AML-193 (cell line): Measurements from ENCODE around the gene TOR4A.

Experiments
- DNase-seq, 2 experiments: peaks; one replicate each; lab custom pipeline; 2025; lab: John Stamatoyannopoulos, UW

Gene TOR4A

GRCh38 chr9:137295238-137295811 is 17.8 kb downstream of the TOR4A start:
- no peak for DNase-seq

GRCh38 chr9:137295849-137296669 is 18.5 kb downstream of the TOR4A start:
- DNase-seq: no peak

- DNase-seq: no peak
Observed at GRCh38 chr9:137296670-137297664, 19.4 kb downstream of the TOR4A start.

GRCh38 chr9:137297966-137298365 is 20.4 kb downstream of the TOR4A start:
- DNase-seq: no peak

- DNase-seq: no peak
Observed at GRCh38 chr9:137298401-137299202, 21.1 kb downstream of the TOR4A start.

GRCh38 chr9:137299203-137299565 is 21.7 kb downstream of the TOR4A start:
- DNase-seq: no peak

GRCh38 chr9:137299938-137300337 is 22.4 kb downstream of the TOR4A start:
- no peak for DNase-seq

GRCh38 chr9:137300567-137301080 is 23.1 kb downstream of the TOR4A start:
- DNase-seq: no peak

GRCh38 chr9:137301081-137301947 is 23.8 kb downstream of the TOR4A start:
- DNase-seq: no peak

GRCh38 chr9:137302118-137302448 is 24.6 kb downstream of the TOR4A start, which contains the start of gene NRARP:
Gene NRARP (minus strand): TSS chr9:137302271. CDS start chr9:137301928, 343 bp downstream.
- DNase-seq: peak; percentile 30 to 32

- no peak for DNase-seq
Observed at GRCh38 chr9:137302449-137303150, 25.1 kb downstream of the TOR4A start.

- DNase-seq: no peak
Observed at GRCh38 chr9:137303151-137303892, 25.8 kb downstream of the TOR4A start.

GRCh38 chr9:137303893-137304382 is 26.4 kb downstream of the TOR4A start:
- no peak for DNase-seq

- no peak for DNase-seq
Observed at GRCh38 chr9:137304383-137305059, 27.0 kb downstream of the TOR4A start.

- no peak for DNase-seq
Observed at GRCh38 chr9:137305060-137305797, 27.7 kb downstream of the TOR4A start.

- no peak for DNase-seq
Observed at GRCh38 chr9:137305798-137306065, 28.2 kb downstream of the TOR4A start.

GRCh38 chr9:137306066-137306849 is 28.7 kb downstream of the TOR4A start:
- DNase-seq: no peak
